Measurements from ENCODE around the gene FGFR2.

DNA sequence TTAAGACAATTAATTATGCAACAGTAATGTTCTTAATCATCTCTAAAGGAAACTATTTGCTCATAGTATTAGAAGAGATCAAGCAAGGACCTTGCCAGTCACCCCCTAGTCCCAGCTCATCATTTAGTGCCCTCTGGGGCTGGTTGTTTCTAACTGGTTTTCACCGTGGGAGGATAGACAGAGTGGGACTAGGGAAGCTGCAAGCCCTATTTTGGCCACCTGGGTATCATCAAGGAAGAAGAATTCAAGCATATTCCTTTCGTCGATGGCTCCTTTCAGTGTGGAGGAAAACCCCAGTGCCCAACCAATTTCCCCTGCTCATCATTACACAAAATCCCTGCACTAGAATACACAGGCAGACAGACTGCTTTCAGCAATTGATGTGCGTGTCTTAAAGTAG, 30.6 kb upstream of the FGFR2 start:
- TF ChIP-seq GATA3 (IDR thresholded peaks at IDR 0.05; ENCODE audit: low read depth, low read length) (no peak), GATA2 (IDR thresholded peaks at IDR 0.05; ENCODE audit: low read depth, low read length) (no peak)
